GM04503 (cell line): ENCODE data around the gene AGBL2.

Source experiments
- DNase-seq: peaks from one replicate; pipeline ENCODE4 v3.0.0-alpha.2; 2012; ENCODE audit warnings: low read depth

AGBL2 gene

GRCh38 chr11:47628026-47628425 lies 87.1 kb downstream of the AGBL2 start:
- DNase-seq: no peak

- DNase-seq: no peak
Measured at GRCh38 chr11:47626234-47626633, 88.9 kb downstream of the AGBL2 start.

GRCh38 chr11:47620836-47621378 lies 94.3 kb downstream of the AGBL2 start:
- DNase-seq: no peak

- DNase-seq: peak; percentile 14
Measured at GRCh38 chr11:47617417-47617809, 97.8 kb downstream of the AGBL2 start.

- DNase-seq: peak; percentile 42
Measured at GRCh38 chr11:47616726-47617416, 98.3 kb downstream of the AGBL2 start.

- no peak for DNase-seq
Measured at GRCh38 chr11:47615249-47615648, 99.9 kb downstream of the AGBL2 start.

GRCh38 chr11:47611348-47611794 lies 103.8 kb downstream of the AGBL2 start:
- DNase-seq: no peak

- DNase-seq: no peak
Measured at GRCh38 chr11:47609675-47610074, 105.5 kb downstream of the AGBL2 start.
